Measurements from ENCODE around the gene DDB1.

Gene DDB1

GRCh38 chr11:61354208-61354607 lies 21.3 kb upstream of the DDB1 start:
- FAIRE-seq: no peak

- no peak for FAIRE-seq
Observed at GRCh38 chr11:61353131-61354067, 20.5 kb upstream of the DDB1 start.

- FAIRE-seq: no peak
Observed at GRCh38 chr11:61352038-61352437, 19.1 kb upstream of the DDB1 start.

- FAIRE-seq: no peak
Observed at GRCh38 chr11:61350803-61351202, 17.9 kb upstream of the DDB1 start.

DNA sequence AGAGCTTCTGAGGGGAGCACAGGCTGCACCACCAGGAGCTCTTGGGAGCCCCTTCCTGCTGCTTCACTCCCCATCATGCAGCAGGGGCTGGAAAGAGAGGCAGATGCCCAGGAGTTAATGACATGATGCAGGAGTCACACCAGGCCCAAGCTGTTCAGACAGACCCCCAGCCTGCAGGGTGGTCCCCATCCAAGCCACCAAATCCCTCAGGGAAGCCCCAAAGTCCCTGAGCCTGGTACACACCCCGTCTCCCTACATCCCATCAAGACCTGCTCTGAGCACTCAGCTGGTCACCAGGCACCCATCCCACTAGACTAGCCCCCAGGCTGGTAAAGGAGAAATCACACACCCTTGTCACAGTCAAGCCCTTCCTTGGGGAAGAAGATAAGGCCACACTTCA lies 17.4 kb upstream of the DDB1 start:
- no peak for FAIRE-seq

GRCh38 chr11:61349916-61350315 lies 17.0 kb upstream of the DDB1 start:
- FAIRE-seq: no peak

DNA sequence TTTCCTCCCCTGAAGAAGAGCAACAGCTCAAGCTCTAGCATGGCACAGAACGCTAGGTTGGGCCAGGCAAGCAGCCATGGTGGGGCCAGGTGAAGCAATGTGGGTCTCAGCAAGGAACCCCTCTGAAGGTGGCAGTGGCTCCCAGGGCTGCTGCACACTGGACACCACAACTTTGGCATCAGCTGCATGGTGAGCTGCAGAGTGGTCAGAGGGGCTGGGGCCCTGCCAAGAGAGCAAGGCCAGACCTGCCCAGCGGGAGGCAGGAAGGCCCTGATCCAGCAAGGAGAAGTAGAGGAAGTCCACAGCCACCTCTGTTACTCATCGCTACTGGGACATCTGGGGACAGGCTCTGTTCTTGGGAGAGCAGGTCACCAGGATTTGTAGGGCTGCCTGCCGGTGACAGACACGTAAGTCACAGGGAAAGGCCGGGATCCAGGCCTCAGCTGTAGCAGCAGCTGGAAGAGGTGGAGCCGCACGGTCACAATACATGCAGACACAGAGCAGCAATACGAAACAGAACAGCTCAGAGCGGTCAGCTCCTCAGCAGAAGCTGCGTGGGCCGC lies 16.4 kb upstream of the DDB1 start:
- FAIRE-seq: no peak

GRCh38 chr11:61347916-61348461 lies 15.1 kb upstream of the DDB1 start:
- no peak for FAIRE-seq

GRCh38 chr11:61345954-61346843 lies 13.3 kb upstream of the DDB1 start:
- no peak for FAIRE-seq

DNA sequence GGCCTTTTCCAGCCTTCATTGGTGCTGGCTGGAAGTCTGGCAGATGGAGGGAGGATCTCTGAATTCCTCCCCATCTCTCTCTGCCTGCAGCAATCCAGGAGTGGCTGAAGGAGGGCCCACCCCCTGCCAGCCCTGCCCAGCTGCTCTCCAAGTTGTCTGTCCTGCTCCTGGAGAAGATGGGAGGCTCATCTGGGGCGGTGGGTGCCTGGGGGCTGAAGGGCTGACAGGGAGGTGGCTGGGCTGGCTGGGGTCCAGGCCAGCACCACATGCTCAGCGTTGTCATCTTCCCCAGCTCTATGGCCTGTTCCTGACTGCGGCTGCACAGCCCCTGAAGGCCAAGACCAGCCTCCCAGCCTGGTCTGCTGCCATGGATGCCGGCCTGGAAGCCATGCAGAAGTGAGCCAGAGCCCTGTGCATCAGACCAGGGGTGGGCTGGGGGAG lies 12.3 kb upstream of the DDB1 start:
- no peak for FAIRE-seq

GRCh38 chr11:61343792-61344745 lies 11.2 kb upstream of the DDB1 start:
- FAIRE-seq: no peak

DNA sequence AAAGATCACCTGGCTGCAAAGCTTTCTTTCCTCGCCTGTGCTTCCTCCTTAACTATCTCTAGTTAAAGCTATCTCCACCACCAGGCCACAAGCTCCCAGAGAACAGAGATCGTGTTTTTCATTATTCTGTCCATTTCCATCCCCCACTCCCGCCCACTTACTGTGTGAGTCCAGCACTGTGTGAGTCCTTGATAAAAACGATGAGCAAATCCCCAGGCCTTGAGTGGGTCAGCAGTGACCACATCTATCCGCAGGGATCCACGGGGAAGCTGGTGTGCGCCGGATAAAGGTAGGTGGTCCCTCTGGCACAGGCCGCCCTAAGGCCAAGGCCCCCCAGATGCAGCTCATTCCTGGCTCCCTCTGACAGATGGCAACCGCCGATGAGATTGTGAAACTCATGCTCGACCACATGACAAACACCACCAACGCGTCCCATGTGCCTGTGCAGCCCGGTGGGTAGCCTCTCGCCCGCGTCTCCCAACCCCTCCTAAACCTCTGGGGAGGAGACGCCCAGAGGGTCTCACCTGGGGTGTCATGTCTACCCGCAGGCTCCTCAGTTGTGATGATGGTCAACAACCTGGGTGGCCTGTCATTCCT lies 9.4 kb upstream of the DDB1 start:
- FAIRE-seq: no peak

GRCh38 chr11:61341706-61342105 lies 8.8 kb upstream of the DDB1 start:
- FAIRE-seq: no peak

- FAIRE-seq: no peak
Observed at GRCh38 chr11:61340979-61341378, 8.1 kb upstream of the DDB1 start.

DNA sequence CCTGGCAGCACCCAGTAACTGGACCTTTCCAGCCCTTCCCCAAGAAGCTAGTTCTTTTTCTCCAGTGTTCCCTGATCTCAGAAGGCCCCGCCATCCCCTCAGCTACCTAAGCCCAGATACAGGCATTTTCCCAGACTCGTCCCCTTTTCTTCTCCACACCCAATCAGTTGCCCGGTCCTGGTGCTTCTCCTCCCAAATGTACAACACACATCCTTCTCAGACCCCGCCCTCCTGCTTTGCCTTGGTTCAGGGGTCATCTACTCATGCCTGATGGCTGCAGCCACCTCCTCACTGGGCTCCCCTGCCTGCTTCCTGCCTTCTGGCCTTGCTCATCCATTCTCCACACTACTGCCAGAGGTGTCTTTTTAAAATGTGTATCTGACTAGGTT lies 6.6 kb upstream of the DDB1 start:
- no peak for FAIRE-seq

DNA sequence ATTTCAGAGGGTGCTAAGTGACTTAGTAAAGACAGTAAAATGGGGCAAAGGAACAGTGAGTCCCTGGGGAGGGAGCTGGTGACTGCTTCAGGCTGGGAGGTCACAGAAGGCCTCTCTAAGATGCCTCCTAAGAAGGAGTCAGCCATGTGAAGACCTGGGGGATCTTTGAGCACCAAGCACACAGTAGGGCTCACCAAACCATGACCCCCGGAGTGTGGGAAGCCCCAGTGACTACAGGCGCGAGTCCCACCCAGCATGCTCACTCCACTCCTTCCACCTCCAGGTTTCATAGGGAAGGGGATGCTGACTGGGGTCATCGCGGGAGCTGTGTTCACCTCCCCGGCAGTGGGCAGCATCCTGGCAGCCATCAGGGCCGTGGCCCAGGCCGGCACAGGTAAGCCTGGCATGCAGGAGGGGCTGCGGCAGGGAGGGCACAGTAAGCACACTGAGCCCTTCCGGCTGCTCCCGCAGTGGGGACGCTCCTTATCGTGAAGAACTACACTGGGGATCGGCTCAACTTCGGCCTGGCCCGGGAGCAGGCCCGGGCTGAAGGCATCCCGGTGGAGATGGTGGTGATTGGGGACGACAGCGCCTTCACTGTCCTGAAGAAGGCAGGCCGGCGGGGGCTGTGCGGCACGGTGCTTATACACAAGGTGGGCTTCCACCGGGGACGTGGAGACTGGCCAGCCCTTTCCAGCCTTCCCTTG lies 6.0 kb upstream of the DDB1 start:
- no peak for FAIRE-seq

DNA sequence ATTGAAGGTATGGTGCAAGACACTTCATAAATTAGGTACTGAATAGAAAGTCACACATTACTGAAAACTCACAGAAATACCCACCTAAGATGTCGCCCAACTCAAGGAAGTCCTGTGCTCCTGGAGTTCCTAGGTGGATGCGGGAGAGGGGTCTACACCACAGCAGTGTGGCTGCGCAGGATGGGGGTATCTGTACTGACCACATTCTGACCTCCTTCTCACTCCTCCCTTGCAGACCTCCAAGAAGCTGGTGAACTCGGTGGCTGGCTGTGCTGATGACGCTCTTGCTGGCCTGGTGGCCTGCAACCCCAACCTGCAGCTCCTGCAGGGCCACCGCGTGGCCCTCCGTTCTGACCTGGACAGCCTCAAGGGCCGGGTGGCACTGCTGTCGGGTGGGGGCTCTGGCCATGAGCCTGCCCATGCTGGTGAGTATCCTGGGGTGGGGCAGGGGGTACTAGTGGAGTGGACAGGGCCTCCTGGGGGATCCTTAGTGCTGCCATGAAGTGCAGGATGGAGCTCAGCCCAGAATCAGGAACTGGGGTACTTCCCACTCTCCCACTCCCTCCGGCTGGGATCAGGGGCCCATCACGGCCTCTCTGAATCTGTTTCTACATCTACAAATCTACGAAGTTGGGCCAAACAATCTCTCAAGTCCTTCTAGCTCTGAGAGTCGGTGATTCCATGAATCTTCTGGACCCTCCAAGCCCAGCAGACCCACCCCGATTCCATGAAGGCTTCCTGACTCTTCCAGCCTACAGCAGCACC lies 5.0 kb upstream of the DDB1 start:
- FAIRE-seq: no peak

- FAIRE-seq: no peak
Observed at GRCh38 chr11:61336171-61336935, 3.4 kb upstream of the DDB1 start.

DNA sequence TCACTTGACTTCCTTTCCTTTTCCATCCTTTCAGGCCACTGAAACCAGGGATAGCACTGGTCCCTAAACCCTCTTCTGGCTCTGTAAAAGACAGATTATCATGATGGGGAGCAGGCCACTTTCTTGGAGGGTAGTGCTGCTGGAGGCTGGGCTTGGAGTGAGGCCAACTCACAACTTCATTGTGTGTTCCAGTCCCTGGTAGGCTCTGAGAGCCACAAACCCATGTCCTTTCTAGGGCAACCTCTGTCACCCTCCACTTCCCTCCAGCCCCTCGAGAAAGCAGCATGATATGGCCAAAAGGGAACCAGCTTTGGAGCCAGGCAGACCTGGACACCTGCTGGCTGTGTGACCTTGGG lies 2.4 kb upstream of the DDB1 start:
- FAIRE-seq: no peak
